ENCODE results near the gene ERP27.

- TF ChIP-seq, protein P1, sequence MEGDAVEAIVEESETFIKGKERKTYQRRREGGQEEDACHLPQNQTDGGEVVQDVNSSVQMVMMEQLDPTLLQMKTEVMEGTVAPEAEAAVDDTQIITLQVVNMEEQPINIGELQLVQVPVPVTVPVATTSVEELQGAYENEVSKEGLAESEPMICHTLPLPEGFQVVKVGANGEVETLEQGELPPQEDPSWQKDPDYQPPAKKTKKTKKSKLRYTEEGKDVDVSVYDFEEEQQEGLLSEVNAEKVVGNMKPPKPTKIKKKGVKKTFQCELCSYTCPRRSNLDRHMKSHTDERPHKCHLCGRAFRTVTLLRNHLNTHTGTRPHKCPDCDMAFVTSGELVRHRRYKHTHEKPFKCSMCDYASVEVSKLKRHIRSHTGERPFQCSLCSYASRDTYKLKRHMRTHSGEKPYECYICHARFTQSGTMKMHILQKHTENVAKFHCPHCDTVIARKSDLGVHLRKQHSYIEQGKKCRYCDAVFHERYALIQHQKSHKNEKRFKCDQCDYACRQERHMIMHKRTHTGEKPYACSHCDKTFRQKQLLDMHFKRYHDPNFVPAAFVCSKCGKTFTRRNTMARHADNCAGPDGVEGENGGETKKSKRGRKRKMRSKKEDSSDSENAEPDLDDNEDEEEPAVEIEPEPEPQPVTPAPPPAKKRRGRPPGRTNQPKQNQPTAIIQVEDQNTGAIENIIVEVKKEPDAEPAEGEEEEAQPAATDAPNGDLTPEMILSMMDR (IDR thresholded peaks at IDR 0.05) = no peak
- TF ChIP-seq POLR2A (IDR thresholded peaks at IDR 0.05) (no peak), EP300 (IDR thresholded peaks at IDR 0.05) (no peak)
Observed at GRCh38 chr12:14913381-14913781, 25.0 kb downstream of the ERP27 start.

Data from stomach (tissue), 4 donors.